Epidermal melanocyte (primary cell): ENCODE data around the gene TPK1.
"Not testable (repeated sequence)": the region's sequence is repeated elsewhere in the genome, so short reads cannot be mapped to it uniquely, and the experiment has no call there.

Experiments
- DNase-seq: peaks from one replicate; pipeline ENCODE4 v3.0.0; 2011; ENCODE audit warnings: low spot score; ENCODE audit not compliant: insufficient read length

Gene TPK1

GRCh38 chr7:144726840-144727239 is 109.0 kb downstream of the TPK1 start:
- not testable (repeated sequence) for DNase-seq

- DNase-seq, result no peak
Measured at GRCh38 chr7:144725070-144725469, 110.8 kb downstream of the TPK1 start.

- no peak for DNase-seq
Measured at GRCh38 chr7:144723301-144723700, 112.6 kb downstream of the TPK1 start.

- DNase-seq, result no peak
Measured at GRCh38 chr7:144720710-144721109, 115.1 kb downstream of the TPK1 start.

GRCh38 chr7:144720149-144720548 is 115.7 kb downstream of the TPK1 start:
- no peak for DNase-seq

GRCh38 chr7:144717720-144718119 is 118.1 kb downstream of the TPK1 start:
- DNase-seq, result no peak

- DNase-seq, result no peak
Measured at GRCh38 chr7:144713850-144714249, 122.0 kb downstream of the TPK1 start.

- no peak for DNase-seq
Measured at GRCh38 chr7:144710791-144711190, 125.1 kb downstream of the TPK1 start.

- DNase-seq, result no peak
Measured at GRCh38 chr7:144709066-144709465, 126.8 kb downstream of the TPK1 start.

- no peak for DNase-seq
Measured at GRCh38 chr7:144691240-144691639, 144.6 kb downstream of the TPK1 start.

- DNase-seq, result no peak
Measured at GRCh38 chr7:144682581-144683280, 153.1 kb downstream of the TPK1 start.

- DNase-seq, result no peak
Measured at GRCh38 chr7:144676492-144676891, 159.4 kb downstream of the TPK1 start.

GRCh38 chr7:144674550-144674949 is 161.3 kb downstream of the TPK1 start:
- DNase-seq, result no peak

- DNase-seq, result no peak
Measured at GRCh38 chr7:144672869-144673268, 163.0 kb downstream of the TPK1 start.

- no peak for DNase-seq
Measured at GRCh38 chr7:144671429-144671828, 164.4 kb downstream of the TPK1 start.

GRCh38 chr7:144670218-144670617 is 165.6 kb downstream of the TPK1 start:
- no peak for DNase-seq

GRCh38 chr7:144668503-144668902 is 167.3 kb downstream of the TPK1 start:
- DNase-seq, result no peak

GRCh38 chr7:144665689-144666381 is 170.0 kb downstream of the TPK1 start:
- DNase-seq, result no peak

- DNase-seq, result no peak
Measured at GRCh38 chr7:144659211-144659610, 176.6 kb downstream of the TPK1 start.

GRCh38 chr7:144656965-144657517 is 178.8 kb downstream of the TPK1 start:
- DNase-seq, result no peak

- DNase-seq, result no peak
Measured at GRCh38 chr7:144653449-144653848, 182.4 kb downstream of the TPK1 start.

- no peak for DNase-seq
Measured at GRCh38 chr7:144650439-144650838, 185.4 kb downstream of the TPK1 start.

GRCh38 chr7:144649120-144649519 is 186.7 kb downstream of the TPK1 start:
- DNase-seq, result no peak
